ENCODE data around the gene SSX2.
"Not testable (repeated sequence)": the region's sequence is repeated elsewhere in the genome, so short reads cannot be mapped to it uniquely, and the experiment has no call there.

The SSX2 gene

GRCh38 chrX:52707078-52707477 lies at the start of gene SSX2:
TSS of gene SSX2 (minus strand) at chrX:52707178. CDS start at chrX:52705749, 1,429 bp downstream.
- DNase-seq: not testable (repeated sequence)

GRCh38 chrX:52750952-52751351 lies 44.0 kb upstream of the SSX2 start, which contains the start of gene SSX2B:
TSS of gene SSX2B (plus strand) at chrX:52751252. CDS start at chrX:52752681, 1,429 bp downstream.
- not testable (repeated sequence) for DNase-seq

- not testable (repeated sequence) for DNase-seq
Observed at GRCh38 chrX:52692034-52692433, 14.9 kb downstream of the SSX2 start.

- not testable (repeated sequence) for DNase-seq
Observed at GRCh38 chrX:52662218-52662617, 44.8 kb downstream of the SSX2 start.

- DNase-seq: not testable (repeated sequence)
Observed at GRCh38 chrX:52655475-52655874, 51.5 kb downstream of the SSX2 start.

- not testable (repeated sequence) for DNase-seq
Observed at GRCh38 chrX:52654800-52655199, 52.2 kb downstream of the SSX2 start, which contains the start of gene SSX7. TSS of gene SSX7 (minus strand) at chrX:52654900. CDS start at chrX:52653472, 1,428 bp downstream.

GRCh38 chrX:52650676-52651075 lies 56.3 kb downstream of the SSX2 start:
- DNase-seq: not testable (repeated sequence)

GRCh38 chrX:52648956-52649355 lies 58.0 kb downstream of the SSX2 start:
- DNase-seq: not testable (repeated sequence)

Measured in NCI-H2227 treated with DMSO at 0.1 percent for 48 hours (cell line).